ENCODE results near the gene NFAT5. TPM values are rescaled to one million over a fixed set of nuclear protein-coding genes. Genes with fewer than 3 reads are reported as not detected.

NFAT5 gene
- total RNA-seq, 1 donor from 2014 or later = 30.1 TPM

DNA sequence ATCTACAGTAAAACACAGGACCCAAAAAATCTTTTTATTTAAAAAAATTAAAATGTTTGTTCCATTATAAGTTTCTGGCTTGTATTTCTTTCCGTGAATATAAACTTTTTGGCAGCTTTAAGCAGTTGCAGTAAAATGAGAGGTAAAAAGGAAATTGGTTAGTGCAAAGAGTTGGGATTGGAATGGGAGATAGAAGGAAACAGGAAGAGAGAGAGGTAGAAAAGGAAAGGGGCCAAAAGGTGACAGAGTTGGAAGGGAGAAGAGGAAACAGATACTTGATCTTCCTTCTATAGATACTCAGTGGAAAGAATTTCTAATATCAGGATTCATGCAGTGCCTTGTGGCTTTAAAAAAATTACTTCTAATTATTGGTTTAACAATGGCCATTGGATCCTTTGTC lies 97.1 kb downstream of the NFAT5 start:
- Mint-ChIP-seq H3K27me3 (no peaks in the 10 kb centered on the region), H3K27ac (no peak overlapping the region), H3K36me3 (peaks cover 11% of the 10 kb centered on the region), H3K4me3 (no peak overlapping the region), H3K9me3 (no peaks in the 10 kb centered on the region), H3K4me1 (ENCODE audit: unreplicated experiment) (no peaks in the 10 kb centered on the region)
- no peak for DNase-seq (ENCODE audit: extremely low spot score, unreplicated experiment)
- no peak for TF ChIP-seq CTCF (conservative IDR thresholded peaks at IDR 0.05)

DNA sequence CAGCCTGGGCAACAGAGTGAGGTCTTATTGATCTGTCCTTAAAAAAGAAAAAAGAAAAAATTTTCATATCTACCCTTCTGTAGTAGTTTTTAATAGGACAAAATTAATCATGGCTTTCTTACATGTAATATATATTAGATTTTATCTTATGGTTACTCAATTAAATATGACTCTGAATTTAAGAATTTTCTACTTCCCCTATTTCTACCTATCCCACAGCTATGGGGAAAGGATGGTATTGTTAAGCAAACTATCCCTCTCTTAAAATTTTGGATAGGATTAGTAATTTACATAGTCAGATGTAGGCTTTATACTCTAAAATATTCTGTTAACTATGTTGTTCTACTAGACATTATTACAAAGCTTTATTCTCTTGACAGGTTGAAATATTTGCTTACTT lies 98.1 kb downstream of the NFAT5 start:
- no peak for DNase-seq (ENCODE audit: extremely low spot score, unreplicated experiment)
- TF ChIP-seq CTCF (conservative IDR thresholded peaks at IDR 0.05) = no peak
- Mint-ChIP-seq H3K4me3 (no peak overlapping the region), H3K27ac (no peak overlapping the region), H3K9me3 (no peaks in the 10 kb centered on the region), H3K27me3 (no peaks in the 10 kb centered on the region), H3K36me3 (peaks cover 15% of the 10 kb centered on the region), H3K4me1 (ENCODE audit: unreplicated experiment) (no peaks in the 10 kb centered on the region)

DNA sequence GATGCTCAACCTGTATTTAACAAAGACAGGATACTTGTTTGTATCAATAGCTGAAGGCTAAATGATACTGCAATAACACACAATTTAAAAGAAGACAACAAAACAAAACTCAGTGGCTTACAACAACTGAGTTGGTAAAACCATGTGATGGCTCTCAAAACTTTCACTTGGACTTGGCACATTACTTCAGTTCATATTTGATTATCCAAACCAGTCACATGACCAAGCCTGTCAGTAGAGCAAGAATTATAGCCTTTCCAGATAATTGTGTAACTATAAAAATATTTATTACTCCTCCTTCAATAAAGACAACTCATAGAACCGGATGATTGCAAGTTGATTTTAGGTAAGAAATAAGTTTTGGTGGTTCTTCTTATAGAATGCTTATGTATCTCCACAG lies 103.8 kb downstream of the NFAT5 start:
- Mint-ChIP-seq H3K27ac (no peak overlapping the region), H3K4me1 (ENCODE audit: unreplicated experiment) (no peaks in the 10 kb centered on the region), H3K4me3 (no peak overlapping the region), H3K36me3 (peaks cover 19% of the 10 kb centered on the region), H3K9me3 (no peaks in the 10 kb centered on the region), H3K27me3 (no peaks in the 10 kb centered on the region)
- no peak for TF ChIP-seq CTCF (conservative IDR thresholded peaks at IDR 0.05)
- no peak for DNase-seq (ENCODE audit: extremely low spot score, unreplicated experiment)

- Mint-ChIP-seq H3K27ac (no peak overlapping the region), H3K27me3 (no peaks in the 10 kb centered on the region), H3K36me3 (peaks cover 30% of the 10 kb centered on the region), H3K4me3 (no peak overlapping the region), H3K4me1 (ENCODE audit: unreplicated experiment) (no peaks in the 10 kb centered on the region), H3K9me3 (no peaks in the 10 kb centered on the region)
- TF ChIP-seq CTCF (conservative IDR thresholded peaks at IDR 0.05) = no peak
- no peak for DNase-seq (ENCODE audit: extremely low spot score, unreplicated experiment)
These were observed 106.7 kb downstream of the NFAT5 start for GRCh38 chr16:69672315-69672997.

DNA sequence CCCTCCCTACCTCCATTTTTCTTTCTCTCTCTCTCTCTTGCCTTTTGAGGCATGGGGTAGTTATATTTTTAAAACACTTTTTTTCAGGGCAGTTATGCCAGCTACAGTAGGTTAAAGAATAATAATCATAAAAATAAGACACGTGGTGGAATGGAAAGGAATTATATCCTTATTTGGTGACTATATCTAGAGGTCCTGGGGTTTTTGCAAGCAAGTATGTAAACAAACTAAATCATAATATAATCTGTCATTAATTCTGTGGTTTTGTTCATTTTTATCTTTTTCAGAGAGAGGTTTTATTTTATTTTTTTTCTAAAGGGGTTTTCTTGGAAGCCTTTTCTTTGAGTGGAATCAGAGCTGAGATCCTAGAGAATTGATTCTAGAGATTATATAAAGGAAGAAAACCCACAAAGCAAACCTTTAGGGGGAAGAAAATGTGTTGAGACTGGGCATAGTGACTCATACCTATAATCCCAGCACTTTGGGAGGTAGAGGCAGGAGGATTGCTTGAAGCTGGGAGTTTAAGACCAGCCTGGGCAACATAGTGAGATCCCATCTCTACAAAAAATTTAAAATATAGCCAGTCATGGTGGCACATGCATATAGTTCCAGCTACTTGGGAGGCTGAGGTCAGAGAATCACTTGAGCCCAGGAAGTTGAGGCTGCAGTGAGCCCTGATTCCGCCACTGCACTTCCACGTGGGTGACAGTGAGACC lies 107.4 kb downstream of the NFAT5 start:
- no peak for TF ChIP-seq CTCF (conservative IDR thresholded peaks at IDR 0.05)
- H3K27me3 Mint-ChIP-seq = no peaks in the 10 kb centered on the region
- H3K4me1 Mint-ChIP-seq (ENCODE audit: unreplicated experiment) = no peaks in the 10 kb centered on the region
- no peak for DNase-seq (ENCODE audit: extremely low spot score, unreplicated experiment)
- H3K27ac Mint-ChIP-seq = no peak overlapping the region
- no peak overlapping the region for H3K4me3 Mint-ChIP-seq
- peaks cover 30% of the 10 kb centered on the region for H3K36me3 Mint-ChIP-seq
- no peaks in the 10 kb centered on the region for H3K9me3 Mint-ChIP-seq
